GM19467 (cell line): ENCODE data around the gene ELK3.

Source experiments
- ATAC-seq: cut with Tn5 transposase; IDR thresholded peaks from one replicate; pipeline ENCODE4 v1.9.1; 2021; ENCODE audit warnings: mild to moderate bottlenecking, moderate library complexity; ENCODE audit not compliant: unreplicated experiment

Gene ELK3

DNA sequence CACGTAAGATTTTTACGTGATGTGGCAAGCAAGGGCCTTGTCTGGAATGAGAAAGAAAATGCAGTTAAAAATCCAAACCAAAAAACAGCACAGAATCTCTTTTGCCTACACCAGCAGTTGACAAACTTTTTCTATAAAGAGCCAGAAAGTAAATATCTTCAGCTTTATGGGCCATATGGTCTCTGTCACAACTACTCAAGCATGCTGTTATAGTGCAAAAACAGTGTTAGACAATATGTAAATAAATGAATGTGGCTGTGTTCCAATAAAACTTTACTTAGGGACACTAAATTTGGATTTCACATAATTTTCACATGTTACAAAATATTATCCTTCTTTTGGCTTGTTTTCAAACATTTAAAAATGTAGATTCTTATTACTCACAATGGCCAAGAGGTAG is 6.2 kb upstream of the ELK3 start:
- no peak for ATAC-seq

GRCh38 chr12:96189781-96190180 is 4.4 kb upstream of the ELK3 start:
- ATAC-seq, result no peak

- ATAC-seq, result no peak
Observed at GRCh38 chr12:96190413-96191108, 3.6 kb upstream of the ELK3 start.

GRCh38 chr12:96192926-96193573 is 1.1 kb upstream of the ELK3 start:
- ATAC-seq, result no peak

DNA sequence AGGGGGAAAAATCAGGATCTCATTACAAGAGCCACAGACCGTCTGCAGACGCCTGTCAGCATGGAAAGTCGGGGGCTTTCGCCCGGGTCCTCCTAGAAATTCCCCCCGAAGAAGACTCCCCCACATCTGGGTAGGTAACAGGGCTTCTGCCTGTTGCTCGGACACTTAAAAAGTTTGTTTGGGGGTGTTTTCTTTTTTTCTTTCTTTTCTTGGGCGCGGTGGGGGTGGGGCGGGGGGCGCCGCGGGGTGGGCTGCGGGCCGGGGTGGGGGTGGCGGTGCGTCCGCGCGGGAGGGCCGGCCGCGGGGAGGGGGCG is 358 bp downstream of the ELK3 start:
- peak; percentile 14 for ATAC-seq

GRCh38 chr12:96194971-96195844 is 1.0 kb downstream of the ELK3 start:
- peak; percentile 78 for ATAC-seq

GRCh38 chr12:96195845-96196451 is 1.8 kb downstream of the ELK3 start:
- ATAC-seq, result no peak

DNA sequence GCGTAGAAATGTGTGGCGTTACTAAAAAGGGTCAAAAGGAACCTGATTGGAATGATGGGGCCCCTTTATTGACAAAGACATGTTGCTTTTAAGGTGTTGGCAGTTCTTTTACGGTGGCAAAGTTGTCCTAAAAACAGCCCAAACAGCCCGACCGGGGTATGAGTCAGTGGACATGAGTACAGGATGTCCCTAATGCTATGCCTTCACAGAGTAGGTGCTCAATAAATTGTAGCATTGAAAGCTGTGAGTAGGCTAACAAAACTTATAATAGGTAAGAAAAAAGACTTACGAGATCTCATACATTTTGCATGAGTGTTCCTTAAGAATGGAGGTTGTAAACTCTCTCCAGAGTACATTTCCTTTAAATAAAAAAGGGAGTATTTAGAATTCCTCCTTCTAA is 2.6 kb downstream of the ELK3 start:
- ATAC-seq, result no peak

DNA sequence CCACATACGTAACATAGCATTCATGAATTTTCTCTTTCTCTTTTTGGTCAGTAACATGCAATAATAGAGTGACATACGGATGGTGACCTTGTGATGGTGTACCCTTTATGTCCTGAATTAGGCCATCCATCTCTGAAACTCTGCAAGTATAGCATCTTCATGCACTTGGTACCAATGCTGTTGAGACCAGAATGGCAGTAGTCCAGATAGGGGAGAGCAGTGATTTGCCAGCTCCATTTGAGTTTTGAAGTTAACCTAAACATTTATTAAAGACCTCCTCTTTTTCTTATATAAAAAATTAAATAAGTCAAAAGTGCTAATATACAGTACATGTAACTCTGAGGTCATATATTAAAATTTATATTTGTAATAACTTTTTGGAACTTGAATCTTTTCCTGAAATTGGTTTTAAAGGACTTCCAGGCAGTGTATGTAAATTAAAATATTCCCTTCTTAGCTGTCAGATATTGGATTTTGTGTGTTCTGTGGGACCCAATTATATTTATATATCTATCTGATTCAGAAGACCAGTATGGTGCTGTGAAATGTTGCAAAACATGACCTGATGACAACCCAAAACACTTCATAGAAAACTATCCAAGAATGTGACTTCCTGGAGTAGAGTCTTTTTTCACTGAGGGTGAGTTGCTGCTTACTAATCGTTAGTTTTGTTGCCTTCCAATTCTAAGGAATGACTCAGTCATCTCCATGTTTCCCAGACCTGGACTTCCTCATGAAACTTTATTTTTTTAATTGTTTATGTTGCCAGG is 3.5 kb downstream of the ELK3 start:
- no peak for ATAC-seq

GRCh38 chr12:96198965-96199364 is 4.8 kb downstream of the ELK3 start:
- no peak for ATAC-seq

DNA sequence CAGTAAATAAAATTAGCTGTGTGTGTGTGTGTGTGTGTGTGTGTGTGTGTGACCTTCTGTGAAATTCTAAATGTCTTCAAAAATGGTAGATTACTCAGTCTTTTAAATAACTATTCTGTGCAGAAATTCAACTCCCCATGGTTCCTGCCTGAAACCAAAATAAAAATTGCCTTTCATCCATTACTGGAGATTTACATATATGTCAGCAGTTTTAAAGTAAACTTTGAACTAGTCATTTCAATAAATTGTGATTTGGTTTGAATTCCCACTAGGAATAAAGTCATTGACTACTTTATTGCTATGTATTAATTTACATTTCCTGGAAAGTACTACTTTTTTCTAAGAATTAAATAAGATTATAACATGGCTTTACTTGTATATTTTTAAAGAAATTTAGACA is 5.3 kb downstream of the ELK3 start:
- ATAC-seq, result no peak

DNA sequence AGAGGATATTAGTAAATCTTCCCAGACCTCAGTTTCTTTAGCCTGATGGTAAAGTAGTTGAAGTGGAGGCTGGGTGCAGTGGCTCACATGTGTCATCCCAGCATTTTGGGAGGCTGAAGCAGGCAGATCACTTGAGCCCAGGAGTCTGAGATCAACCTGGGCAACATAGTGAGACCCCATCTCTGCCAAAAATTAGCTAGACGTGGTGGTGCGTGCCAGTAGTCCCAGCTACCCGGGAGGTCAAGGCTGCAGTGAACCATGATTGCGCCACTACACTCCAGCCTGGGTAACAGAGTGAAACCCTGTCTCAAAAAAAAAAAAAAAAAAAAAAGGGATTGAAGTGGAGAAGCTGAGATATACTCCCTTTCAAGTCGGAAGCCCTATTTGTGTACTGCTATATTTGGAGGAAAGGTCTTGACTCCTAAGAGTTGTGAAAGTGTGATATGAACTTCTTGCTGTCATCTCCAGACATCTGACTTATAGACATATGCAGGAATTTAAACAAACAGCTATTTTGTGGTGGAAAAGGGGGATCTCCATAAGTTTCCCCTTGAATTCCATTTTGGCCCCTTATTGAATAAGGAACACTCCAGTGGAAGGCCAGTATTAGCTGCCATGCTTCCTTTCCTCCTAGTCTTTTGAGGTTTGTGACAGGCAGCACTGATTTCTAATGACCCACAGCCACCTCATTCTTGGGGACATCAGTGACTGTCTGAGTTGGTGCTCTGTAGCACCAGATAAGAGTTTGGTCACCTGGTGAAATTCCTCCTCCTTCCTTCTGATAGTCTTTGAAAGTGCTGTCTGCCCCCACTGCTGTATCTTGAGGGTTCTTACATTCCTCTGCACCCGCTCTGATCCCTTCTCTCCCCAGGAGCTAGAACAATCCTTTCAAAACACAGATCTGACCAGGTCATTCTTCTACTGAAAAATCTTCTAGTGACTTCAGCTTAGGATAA is 7.4 kb downstream of the ELK3 start:
- ATAC-seq, result no peak

GRCh38 chr12:96204381-96204780 is 10.2 kb downstream of the ELK3 start:
- no peak for ATAC-seq

DNA sequence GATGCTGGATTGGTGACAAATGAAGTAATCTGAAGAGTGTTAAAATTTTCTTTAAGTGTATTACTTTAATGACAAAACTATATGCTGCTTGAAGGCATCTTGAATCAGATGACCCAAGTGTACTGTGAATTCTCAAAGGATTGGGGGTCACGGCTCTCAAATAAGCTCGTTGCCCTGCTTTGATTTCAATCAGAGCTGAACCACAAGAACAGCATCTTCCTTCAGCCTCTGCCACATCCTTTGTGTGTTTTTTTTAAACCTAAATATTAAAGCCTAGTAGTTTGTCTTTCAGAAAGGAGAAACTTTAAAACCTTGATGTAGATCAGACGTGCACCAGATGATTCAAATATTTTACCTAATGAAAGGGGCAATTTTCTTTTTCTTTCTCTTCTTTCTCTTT is 11.7 kb downstream of the ELK3 start:
- no peak for ATAC-seq

DNA sequence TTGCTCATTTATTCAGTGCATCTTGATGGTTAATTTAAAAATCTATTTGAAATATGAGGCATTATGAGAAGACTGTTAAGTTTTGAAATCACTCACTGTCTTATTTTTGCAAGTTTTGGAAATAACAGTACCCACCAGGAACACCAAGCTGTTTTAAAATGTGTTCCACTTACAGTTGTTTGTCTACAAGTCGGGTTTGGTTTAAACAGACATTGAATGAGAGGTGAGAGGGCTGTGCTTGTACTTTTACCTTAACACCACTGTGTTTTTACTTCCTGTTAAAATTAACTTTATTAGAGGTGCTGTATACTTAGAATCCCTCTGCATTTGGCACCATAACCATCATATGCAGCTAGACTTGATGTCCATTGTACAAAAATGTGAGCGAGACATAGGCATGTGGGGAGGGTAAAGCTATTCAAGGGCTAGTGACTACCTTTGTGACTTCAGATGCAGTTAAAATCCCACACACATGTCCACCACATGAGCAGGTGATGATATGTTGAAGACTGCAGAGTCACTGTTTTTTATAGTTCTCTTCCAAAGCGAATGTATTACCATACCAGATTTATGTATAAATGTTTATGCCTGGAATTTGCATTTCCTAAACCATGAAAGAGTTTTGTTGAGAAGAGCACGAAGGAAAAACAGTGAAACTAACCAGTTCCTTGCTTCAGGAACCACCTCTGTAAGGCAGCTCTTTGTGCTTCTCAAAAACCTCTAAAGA is 12.9 kb downstream of the ELK3 start:
- no peak for ATAC-seq

DNA sequence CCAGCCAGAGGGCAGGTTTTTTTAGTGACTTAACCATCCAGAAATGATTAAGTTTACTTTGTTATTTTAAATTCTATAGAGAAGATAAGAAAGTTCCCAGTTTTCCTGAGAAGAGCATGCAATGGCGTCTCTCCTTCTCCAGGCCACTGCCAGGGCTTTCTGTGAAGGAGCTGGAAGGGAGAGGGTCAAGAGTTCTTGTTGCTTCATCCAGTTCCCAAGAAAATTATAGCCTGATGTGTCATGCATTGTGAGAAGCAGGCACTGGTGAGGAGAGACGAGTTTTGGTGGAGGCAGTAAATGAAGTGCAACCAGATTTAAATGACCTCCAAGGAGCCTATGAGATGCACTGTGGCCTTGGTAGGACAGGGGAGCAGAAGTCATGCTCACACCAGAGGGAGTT is 14.2 kb downstream of the ELK3 start:
- ATAC-seq, result no peak

DNA sequence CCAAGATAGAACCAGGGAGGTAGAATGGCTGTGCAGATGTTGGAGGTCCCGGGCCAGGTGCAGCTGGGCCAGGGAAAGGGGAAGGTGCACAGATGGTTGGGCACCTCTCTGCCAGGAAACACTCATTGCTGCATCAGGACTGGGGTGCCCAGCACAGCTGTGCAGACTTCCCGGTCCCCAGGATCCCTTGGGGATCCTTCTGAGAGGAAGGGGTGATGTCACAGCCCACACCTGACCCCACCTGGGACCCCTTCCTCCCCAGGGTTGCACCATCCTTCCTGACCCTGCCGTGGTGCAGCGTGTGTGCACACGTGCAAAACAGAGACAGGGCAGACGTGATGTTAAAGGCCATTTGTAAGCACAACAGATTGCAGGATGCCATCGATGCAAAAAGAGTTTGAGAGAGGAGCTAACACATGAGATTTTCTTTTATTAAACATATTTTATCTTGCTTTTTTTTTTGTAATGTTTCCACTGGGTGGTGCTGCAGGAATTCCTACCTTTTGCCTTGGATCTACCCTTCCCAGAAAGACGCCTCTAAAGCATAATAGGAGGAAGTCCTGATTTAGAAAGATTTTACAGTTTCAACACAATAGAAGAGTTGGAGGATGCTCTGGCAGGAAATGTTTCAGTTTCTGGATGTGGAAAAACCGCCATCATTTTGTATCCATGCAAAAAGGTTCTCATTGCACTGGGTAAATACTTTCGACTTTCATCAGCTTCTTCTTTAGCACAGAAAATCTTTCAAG is 14.8 kb downstream of the ELK3 start:
- ATAC-seq, result no peak

DNA sequence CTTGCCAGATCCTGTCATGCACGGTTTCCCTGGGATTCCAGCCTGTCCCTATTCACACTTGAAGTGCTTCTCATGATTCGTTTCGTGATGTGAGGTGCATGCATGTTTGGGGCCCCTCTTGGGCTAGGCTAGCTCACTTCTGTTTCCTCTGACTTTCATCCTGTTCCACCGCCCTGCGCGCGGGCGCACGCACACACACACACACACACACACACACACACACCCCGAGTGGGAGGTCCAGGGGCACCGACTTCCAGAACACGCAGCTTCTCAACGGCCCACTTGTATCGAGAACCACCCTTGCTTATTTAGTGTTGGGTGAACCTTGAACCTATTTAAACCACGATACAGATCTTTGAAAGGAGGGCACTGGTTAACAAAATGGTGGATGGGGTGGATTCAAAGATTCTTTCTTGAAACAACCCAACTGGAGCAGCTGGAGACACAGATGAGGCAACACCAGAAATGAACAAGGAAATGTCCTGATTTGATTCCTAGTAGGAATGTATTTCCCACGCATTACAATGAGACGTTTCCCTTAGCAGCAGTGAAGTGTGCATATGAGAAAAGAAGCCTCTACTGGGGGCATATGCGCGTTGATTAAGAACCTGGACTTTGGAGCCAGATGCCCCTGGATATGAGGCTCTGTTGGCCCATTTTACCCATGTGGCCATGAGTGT is 16.3 kb downstream of the ELK3 start:
- ATAC-seq, result no peak
